ENCODE results near the gene PIM1. TPM values are rescaled to one million over a fixed set of nuclear protein-coding genes. Genes with fewer than 3 reads are reported as not detected.

Gene PIM1
- total and polyA plus RNA-seq, 9 of the 15 experiments (the other 6 are each of a cell fraction or from before 2014, with no cell fraction given), result 19.0 to 789 (median 212) TPM

DNA sequence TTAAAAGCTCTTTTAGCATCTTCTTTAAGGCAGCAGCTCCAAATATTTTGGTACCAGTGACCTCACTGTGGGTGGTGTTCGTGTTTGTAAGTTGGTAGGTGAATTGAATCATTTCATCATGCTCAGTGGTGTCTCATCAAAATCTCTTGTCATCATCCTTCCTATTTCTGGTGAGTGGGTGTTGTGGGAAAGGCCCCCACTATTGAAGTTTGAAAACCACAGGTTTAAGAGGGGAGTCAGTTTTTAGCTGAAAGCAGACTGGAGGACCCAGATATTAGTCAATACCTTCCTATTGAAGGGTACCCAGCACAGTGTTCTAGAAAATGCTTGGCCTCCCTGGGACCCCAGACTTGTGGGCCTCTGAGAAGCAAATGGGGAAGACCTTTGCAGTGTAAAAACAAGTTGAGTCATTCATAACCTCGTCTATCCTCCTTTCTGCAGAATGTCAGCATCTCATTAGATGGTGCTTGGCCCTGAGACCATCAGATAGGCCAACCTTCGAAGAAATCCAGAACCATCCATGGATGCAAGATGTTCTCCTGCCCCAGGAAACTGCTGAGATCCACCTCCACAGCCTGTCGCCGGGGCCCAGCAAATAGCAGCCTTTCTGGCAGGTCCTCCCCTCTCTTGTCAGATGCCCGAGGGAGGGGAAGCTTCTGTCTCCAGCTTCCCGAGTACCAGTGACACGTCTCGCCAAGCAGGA is 3.7 kb downstream of the PIM1 start:
- Histone ChIP-seq H3K4me3 (peak overlapping the region; percentile 97), H3K9ac (ENCODE audit: insufficient read depth in 1 of 2, low read depth in 2 of 2, low read length in 2 of 2) (peak overlapping the region; percentile 87 to 98), H3K9me1 (ENCODE audit: control insufficient read depth, insufficient read depth, low read length) (no peaks in the 10 kb centered on the region), H3K79me2 (ENCODE audit: control insufficient read depth, insufficient read depth, low read length) (peaks cover 85% of the 10 kb centered on the region), H4K20me1 (replicated peaks; ENCODE audit: control insufficient read depth, insufficient read depth, low read length) (peaks cover 22% of the 10 kb centered on the region; the same call in 1 of the 2 replicates), H2AFZ (ENCODE audit: low read depth, low read length) (no peak overlapping the region), H3K4me2 (ENCODE audit: insufficient read depth, low read length) (peak overlapping the region; percentile 87), H3K27ac (ENCODE audit: extremely low read depth, low read depth, low read length) (peak overlapping the region; percentile 82), H3K9me3 (replicated peaks; ENCODE audit: control insufficient read depth, insufficient read depth, low read depth, low read length) (no peaks in the 10 kb centered on the region; the same call in 1 of the 2 replicates), H3K27me3 (ENCODE audit: control insufficient read depth in 2 of 2, insufficient read depth in 2 of 2, low read length in 2 of 2) (no peaks in the 10 kb centered on the region), H3K4me1 (replicated peaks in 1 of 2; ENCODE audit: control insufficient read depth in 2 of 2, insufficient read depth in 2 of 2, low read length in 2 of 2) (peaks cover 30 to 39% of the 10 kb centered on the region in 2 experiments), H3K36me3 (ENCODE audit: control insufficient read depth, insufficient read depth, low read length) (peaks cover 69% of the 10 kb centered on the region)
- ChIA-PET CTCF (ENCODE audit: low intra/inter-chr PET ratio) (interaction anchor here (0.7 to 5.6 kb wide), 5 partner anchors 34 to 153 kb away, joined by 3 to 77 read pairs (median 8); no protein-coding TSS in a partner anchor), POLR2A (interaction anchor here (0.5 to 9.3 kb wide), 19 partner anchors 9 to 563 kb away, joined by 3 to 128 read pairs (median 4); no protein-coding TSS in a partner anchor)
- in situ Hi-C loops (cut with MboI) (loop anchor here (5.0 to 10.0 kb wide), 3 partner anchors 34 to 149 kb away; no protein-coding TSS in a partner anchor), intact Hi-C loops (cut with micrococcal nuclease) (loop anchor here (5.0 kb wide), 2 partner anchors 71 to 84 kb away; partner anchors contain the start of genes TBC1D22B and TMEM217)
- FAIRE-seq (no peak), ATAC-seq (0 out of 3 replicates have a peak, but pooled peaks have one; percentile 0), DNase-seq (ENCODE audit: extremely low read depth in 1 of 4, low spot score in 3 of 4) (peak in 3 of 4 experiments; percentile 28 to 84 (median 65))
- BruUV-seq (replicated peaks), result no TSS peak
- 3% methylated on average over 9 of the region's 9 CpGs for WGBS (ENCODE audit: insufficient coverage, low coverage, missing lambda C conversion rate)
- TF ChIP-seq, protein P1, sequence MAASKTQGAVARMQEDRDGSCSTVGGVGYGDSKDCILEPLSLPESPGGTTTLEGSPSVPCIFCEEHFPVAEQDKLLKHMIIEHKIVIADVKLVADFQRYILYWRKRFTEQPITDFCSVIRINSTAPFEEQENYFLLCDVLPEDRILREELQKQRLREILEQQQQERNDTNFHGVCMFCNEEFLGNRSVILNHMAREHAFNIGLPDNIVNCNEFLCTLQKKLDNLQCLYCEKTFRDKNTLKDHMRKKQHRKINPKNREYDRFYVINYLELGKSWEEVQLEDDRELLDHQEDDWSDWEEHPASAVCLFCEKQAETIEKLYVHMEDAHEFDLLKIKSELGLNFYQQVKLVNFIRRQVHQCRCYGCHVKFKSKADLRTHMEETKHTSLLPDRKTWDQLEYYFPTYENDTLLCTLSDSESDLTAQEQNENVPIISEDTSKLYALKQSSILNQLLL (CRISPR knock-in tag; IDR thresholded peaks at IDR 0.05; ENCODE audit: borderline replicate concordance), result no peak
- TF ChIP-seq MAFG (tag; conservative IDR thresholded peaks at IDR 0.05) (no peak), SOX6 (IDR thresholded peaks at IDR 0.05) (no peak; the same call in 1 of the 2 replicates), HNRNPUL1 (IDR thresholded peaks at IDR 0.05; ENCODE audit: low read length) (no peak), MYNN (IDR thresholded peaks at IDR 0.05) (no peak), MYNN (CRISPR knock-in tag; IDR thresholded peaks at IDR 0.05) (no peak), ZEB2 (IDR thresholded peaks at IDR 0.05) (peak; percentile 44; the same call in 1 of the 2 replicates), GATAD2A (IDR thresholded peaks at IDR 0.05) (no peak), ETV1 (tag; conservative IDR thresholded peaks at IDR 0.05; ENCODE audit: low read depth) (no peak), ZKSCAN3 (CRISPR knock-in tag; IDR thresholded peaks at IDR 0.05) (no peak), ARNT (IDR thresholded peaks at IDR 0.05) (no peak), RBM17 (IDR thresholded peaks at IDR 0.05; ENCODE audit: borderline replicate concordance, low read depth, low read length) (no peak), LARP7 (IDR thresholded peaks at IDR 0.05) (no peak; the same call in 1 of the 2 replicates), ZKSCAN8 (CRISPR knock-in tag; IDR thresholded peaks at IDR 0.05) (no peak)
- TF ChIP-seq, protein P2, sequence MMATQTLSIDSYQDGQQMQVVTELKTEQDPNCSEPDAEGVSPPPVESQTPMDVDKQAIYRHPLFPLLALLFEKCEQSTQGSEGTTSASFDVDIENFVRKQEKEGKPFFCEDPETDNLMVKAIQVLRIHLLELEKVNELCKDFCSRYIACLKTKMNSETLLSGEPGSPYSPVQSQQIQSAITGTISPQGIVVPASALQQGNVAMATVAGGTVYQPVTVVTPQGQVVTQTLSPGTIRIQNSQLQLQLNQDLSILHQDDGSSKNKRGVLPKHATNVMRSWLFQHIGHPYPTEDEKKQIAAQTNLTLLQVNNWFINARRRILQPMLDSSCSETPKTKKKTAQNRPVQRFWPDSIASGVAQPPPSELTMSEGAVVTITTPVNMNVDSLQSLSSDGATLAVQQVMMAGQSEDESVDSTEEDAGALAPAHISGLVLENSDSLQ (IDR thresholded peaks at IDR 0.05), result peak; percentile 17; the same call in 1 of the 2 replicates
- TF ChIP-seq, protein P3, sequence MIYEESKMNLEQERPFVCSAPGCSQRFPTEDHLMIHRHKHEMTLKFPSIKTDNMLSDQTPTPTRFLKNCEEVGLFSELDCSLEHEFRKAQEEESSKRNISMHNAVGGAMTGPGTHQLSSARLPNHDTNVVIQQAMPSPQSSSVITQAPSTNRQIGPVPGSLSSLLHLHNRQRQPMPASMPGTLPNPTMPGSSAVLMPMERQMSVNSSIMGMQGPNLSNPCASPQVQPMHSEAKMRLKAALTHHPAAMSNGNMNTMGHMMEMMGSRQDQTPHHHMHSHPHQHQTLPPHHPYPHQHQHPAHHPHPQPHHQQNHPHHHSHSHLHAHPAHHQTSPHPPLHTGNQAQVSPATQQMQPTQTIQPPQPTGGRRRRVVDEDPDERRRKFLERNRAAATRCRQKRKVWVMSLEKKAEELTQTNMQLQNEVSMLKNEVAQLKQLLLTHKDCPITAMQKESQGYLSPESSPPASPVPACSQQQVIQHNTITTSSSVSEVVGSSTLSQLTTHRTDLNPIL (CRISPR knock-in tag; IDR thresholded peaks at IDR 0.05), result peak; percentile 83; the same call in 1 of the 2 replicates
- TF ChIP-seq, protein P4, sequence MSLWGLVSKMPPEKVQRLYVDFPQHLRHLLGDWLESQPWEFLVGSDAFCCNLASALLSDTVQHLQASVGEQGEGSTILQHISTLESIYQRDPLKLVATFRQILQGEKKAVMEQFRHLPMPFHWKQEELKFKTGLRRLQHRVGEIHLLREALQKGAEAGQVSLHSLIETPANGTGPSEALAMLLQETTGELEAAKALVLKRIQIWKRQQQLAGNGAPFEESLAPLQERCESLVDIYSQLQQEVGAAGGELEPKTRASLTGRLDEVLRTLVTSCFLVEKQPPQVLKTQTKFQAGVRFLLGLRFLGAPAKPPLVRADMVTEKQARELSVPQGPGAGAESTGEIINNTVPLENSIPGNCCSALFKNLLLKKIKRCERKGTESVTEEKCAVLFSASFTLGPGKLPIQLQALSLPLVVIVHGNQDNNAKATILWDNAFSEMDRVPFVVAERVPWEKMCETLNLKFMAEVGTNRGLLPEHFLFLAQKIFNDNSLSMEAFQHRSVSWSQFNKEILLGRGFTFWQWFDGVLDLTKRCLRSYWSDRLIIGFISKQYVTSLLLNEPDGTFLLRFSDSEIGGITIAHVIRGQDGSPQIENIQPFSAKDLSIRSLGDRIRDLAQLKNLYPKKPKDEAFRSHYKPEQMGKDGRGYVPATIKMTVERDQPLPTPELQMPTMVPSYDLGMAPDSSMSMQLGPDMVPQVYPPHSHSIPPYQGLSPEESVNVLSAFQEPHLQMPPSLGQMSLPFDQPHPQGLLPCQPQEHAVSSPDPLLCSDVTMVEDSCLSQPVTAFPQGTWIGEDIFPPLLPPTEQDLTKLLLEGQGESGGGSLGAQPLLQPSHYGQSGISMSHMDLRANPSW (CRISPR knock-in tag; IDR thresholded peaks at IDR 0.05), result no peak
